NCI-H1092 (cell line): ENCODE results near the gene LEF1.

Experiments
- DNase-seq: peaks from one replicate; lab custom pipeline; 2025; lab: John Stamatoyannopoulos, UW

LEF1 gene

GRCh38 chr4:108146819-108147218 is 21.9 kb downstream of the LEF1 start:
- no peak for DNase-seq

- DNase-seq, result no peak
These were observed 22.4 kb downstream of the LEF1 start for GRCh38 chr4:108146336-108146735.

- DNase-seq, result no peak
These were observed 24.3 kb downstream of the LEF1 start for GRCh38 chr4:108144451-108144850.

GRCh38 chr4:108143515-108143914 is 25.2 kb downstream of the LEF1 start:
- no peak for DNase-seq

GRCh38 chr4:108142870-108143269 is 25.9 kb downstream of the LEF1 start:
- no peak for DNase-seq

- DNase-seq, result no peak
These were observed 27.4 kb downstream of the LEF1 start for GRCh38 chr4:108141213-108141950.

- no peak for DNase-seq
These were observed 28.4 kb downstream of the LEF1 start for GRCh38 chr4:108140328-108140727.

- DNase-seq, result no peak
These were observed 29.6 kb downstream of the LEF1 start for GRCh38 chr4:108139089-108139488.

GRCh38 chr4:108135549-108136209 is 33.1 kb downstream of the LEF1 start:
- no peak for DNase-seq

GRCh38 chr4:108130955-108131354 is 37.8 kb downstream of the LEF1 start:
- no peak for DNase-seq

GRCh38 chr4:108129196-108129595 is 39.5 kb downstream of the LEF1 start:
- no peak for DNase-seq

- no peak for DNase-seq
These were observed 41.9 kb downstream of the LEF1 start for GRCh38 chr4:108126806-108127205.

GRCh38 chr4:108120789-108121188 is 47.9 kb downstream of the LEF1 start:
- no peak for DNase-seq

GRCh38 chr4:108119199-108119800 is 49.4 kb downstream of the LEF1 start:
- DNase-seq, result no peak

GRCh38 chr4:108118505-108118904 is 50.2 kb downstream of the LEF1 start:
- DNase-seq, result no peak

- DNase-seq, result no peak
These were observed 51.1 kb downstream of the LEF1 start for GRCh38 chr4:108117418-108118182.

GRCh38 chr4:108116423-108117168 is 52.1 kb downstream of the LEF1 start:
- no peak for DNase-seq

GRCh38 chr4:108115168-108115526 is 53.6 kb downstream of the LEF1 start:
- no peak for DNase-seq

- DNase-seq, result no peak
These were observed 54.2 kb downstream of the LEF1 start for GRCh38 chr4:108114503-108114902.

- no peak for DNase-seq
These were observed 55.5 kb downstream of the LEF1 start for GRCh38 chr4:108113229-108113628.

GRCh38 chr4:108111781-108112180 is 57.0 kb downstream of the LEF1 start:
- no peak for DNase-seq

GRCh38 chr4:108110450-108110849 is 58.3 kb downstream of the LEF1 start:
- DNase-seq, result no peak
